Measurements from ENCODE around the gene ZNF396.
A peak's percentile ranks its signal among the peaks of the same experiment; 100 is the strongest.

ZNF396 gene

GRCh38 chr18:35376742-35377695 is at the start of gene ZNF396:
Gene ZNF396 (minus strand): TSS chr18:35377337. CDS start chr18:35374292, 3,045 bp downstream.
- peak; percentile 60 for DNase-seq

GRCh38 chr18:35426786-35427185 is 49.6 kb upstream of the ZNF396 start:
- no peak for DNase-seq

- DNase-seq: no peak
Measured at GRCh38 chr18:35424356-35424755, 47.2 kb upstream of the ZNF396 start.

GRCh38 chr18:35422237-35422636 is 45.1 kb upstream of the ZNF396 start:
- DNase-seq: no peak

GRCh38 chr18:35418610-35419009 is 41.5 kb upstream of the ZNF396 start:
- DNase-seq: no peak

- DNase-seq: no peak
Measured at GRCh38 chr18:35417223-35417622, 40.1 kb upstream of the ZNF396 start.

GRCh38 chr18:35415511-35416073 is 38.5 kb upstream of the ZNF396 start:
- peak; percentile 2 for DNase-seq

- DNase-seq: no peak
Measured at GRCh38 chr18:35413163-35413511, 36.0 kb upstream of the ZNF396 start.

GRCh38 chr18:35411625-35412351 is 34.7 kb upstream of the ZNF396 start:
- DNase-seq: no peak

- DNase-seq: no peak
Measured at GRCh38 chr18:35410561-35410960, 33.4 kb upstream of the ZNF396 start.

DNA sequence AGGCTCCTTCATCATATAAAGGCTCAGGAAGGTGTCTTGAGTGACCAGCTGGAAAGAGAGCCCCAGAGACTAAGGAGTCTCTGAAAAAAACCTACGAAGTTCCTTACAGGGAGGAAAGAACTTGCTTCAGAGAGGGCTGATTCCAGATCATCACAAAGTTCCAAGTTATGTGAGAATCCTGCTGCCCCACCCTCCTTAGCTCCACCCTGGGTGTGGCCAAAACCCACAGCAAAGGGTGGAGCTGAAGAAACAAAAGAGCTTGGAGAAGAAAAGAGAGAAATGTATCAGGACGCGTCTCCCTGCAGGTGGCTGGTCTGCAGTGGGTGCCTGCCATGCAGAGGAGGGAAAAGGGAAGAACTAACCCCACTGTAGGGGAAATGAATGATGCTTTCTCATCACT is 32.8 kb upstream of the ZNF396 start:
- DNase-seq: no peak

DNA sequence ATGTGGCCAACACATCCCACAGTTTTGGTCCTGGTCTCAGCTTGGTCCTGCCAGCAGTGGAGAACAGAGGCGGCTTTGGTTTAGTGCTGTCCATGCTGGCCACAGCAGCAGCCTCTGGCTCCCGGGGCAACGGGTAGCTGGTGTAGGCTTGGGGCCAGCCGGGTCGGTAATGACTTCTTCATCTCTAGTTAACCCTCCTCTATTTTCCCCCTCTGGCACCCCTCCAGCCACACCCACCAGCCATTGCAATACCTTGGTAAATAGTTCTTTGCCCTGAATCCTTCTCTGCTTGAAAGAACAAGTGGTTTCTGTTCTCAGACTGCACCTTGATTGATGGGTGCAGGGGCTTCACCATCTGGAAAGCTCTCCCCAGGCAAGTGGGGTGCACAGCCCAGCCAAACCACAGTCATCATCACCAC is 31.7 kb upstream of the ZNF396 start:
- DNase-seq: no peak

- DNase-seq: peak; percentile 70
Measured at GRCh38 chr18:35407871-35408481, 30.8 kb upstream of the ZNF396 start.

- no peak for DNase-seq
Measured at GRCh38 chr18:35406666-35407065, 29.5 kb upstream of the ZNF396 start.

DNA sequence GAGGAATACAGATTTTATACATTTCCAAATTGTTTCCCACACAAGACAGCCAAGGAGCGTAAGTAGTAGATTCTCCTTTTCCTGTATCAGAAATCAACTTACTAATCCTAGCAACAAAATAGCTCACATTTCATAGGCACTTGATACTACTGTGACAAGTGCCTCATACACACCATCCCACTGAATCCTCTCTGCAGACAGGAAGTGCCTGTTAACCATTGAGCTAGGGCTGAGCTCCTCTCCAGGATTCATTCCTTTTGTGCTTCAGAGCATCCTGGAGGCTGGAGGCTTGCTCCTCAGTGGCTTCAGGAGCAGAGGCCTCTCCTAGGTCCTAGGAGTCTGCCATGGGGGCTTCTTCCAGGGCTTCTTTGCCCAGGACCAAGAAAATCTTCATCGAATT is 20.8 kb upstream of the ZNF396 start:
- no peak for DNase-seq

DNA sequence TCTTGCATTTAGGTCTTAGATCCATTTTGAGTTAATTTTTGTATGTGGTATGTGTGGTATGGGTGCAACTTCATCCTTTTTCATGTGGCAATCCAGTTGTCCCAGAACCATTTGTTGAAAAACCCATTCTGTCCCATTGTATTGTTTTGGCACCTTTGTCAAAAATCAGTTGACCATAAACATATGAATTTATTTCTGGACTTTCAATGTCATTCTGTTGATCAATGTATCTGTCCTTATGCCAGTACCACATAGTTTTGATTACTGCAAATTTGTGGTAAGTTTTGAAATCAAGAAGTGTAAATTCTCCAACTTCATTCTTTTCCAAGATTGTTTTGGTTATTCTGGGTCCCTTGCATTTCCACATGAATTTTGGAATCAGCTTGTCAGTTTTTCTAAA is 16.6 kb upstream of the ZNF396 start:
- DNase-seq: no peak

DNA sequence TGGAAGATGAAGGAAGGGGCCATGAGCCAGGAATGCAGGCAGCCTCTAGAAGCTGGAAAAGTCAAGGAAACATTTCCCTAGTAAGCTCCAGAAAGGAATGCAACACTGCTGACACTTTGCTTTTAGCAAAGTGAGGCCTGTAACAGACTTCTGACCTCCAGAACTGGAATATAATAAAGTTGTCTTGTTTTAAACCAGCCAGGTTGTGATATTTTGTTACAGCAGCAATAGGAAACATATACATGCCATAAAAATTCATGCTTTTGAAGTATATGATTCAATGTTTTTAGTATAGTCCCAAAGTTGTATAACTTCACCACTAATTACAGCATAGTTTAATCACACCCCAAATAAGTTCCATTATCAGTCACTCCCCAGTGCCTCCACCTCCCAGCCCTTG is 15.2 kb upstream of the ZNF396 start:
- DNase-seq: no peak

DNA sequence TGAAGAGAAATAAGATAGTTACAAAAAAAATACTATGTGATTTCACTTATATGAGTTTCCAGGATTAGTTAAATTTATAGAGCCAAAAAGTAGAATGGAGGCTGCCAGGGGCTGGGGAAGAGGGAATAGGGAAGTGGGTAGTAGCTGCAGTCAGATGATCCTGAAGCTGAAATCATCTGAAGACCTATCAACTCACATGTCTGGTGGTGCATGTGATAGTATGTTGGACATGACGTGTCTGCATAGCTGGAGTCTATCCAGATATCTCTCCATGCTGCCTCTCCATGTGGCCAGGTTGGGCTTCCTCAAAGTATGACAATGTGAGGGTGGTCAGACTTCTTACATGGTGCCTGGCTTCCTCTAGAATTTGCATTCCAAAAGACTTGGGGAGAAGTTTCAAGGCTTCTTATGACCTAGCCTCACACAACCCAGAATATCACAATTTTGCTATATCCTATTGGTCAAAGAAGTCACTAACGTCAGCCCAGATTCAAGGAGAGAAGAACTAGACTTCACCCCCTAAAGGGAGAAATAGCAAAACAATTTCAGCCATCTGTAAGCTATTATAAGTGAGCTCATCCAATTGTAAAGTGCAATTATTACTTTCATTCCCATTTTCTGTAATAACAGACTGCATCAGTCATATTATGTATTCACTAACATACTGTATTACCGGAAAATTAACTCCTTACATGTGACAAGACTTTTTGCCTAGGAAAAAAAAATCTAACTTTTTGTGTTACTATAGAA is 14.0 kb upstream of the ZNF396 start:
- no peak for DNase-seq

DNA sequence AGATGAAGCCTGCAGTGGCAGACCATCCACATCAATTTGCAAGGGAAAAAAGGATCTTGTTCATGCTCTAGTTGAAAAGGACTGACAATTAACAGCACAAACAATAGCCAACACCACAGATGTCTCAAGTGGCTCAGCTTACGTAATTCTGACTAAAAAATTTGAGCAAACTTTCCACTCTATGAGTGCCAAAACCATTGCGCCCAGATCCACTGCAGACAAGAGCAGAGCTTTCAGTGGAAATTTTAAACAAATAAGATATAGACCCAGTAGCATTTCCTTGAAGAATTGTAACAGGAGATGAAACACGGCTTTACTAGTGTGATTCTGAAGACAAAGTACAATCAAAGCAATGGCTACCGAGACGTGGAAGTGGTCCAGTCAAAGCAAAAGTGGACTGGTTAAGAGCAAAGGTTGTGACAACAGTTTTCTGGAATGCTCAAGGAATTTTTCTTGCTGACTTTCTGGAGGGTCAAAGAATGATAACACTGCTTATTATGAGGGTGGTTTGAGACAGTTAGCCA is 12.0 kb upstream of the ZNF396 start:
- no peak for DNase-seq

- peak; percentile 10 for DNase-seq
Measured at GRCh38 chr18:35387152-35387571, 10.0 kb upstream of the ZNF396 start.

DNA sequence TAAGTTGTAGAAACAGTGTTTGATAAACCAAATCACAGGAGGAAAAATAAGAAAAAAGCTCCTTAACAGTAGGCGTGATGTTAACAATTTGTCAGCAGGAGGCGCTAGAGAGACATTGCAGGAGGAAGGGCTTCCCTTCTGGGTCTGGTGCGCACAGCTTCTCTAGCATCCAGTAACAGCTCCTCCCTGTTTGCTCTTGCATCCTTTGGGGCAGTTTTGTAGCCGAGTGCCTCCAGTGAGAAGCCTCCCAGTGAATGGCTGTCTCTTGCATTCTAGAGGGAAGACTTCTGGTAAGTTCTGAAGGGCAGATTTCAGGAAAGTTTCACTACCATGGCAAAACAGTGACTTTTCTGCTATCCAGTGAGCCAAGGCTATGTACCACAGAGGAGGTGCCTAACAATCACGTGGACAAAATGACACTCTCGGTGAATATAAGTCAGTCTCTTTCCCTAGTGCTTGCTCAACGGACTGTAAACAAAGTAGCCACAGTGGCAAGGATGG is 9.5 kb upstream of the ZNF396 start:
- DNase-seq: peak; percentile 76

DNA sequence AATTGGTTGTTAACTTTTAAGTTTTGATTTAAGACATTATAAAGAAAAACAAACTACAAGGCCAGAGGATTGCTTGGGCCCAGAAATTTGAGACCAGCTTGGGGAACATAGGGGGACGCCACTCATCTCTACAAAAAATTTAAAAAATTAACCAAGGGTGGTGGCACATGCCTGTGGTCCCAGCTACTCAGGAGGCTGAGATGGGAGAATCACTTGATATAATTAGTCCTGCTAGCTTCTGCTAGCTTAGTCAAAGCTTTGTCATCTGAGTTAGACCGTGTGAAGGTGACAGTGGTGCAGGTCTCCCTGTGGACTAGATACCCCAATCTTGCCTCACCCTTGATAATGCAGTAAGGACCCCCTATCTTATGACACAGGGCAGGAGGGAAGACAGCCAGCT is 6.0 kb upstream of the ZNF396 start:
- DNase-seq: no peak

Data from CD4-positive, alpha-beta T cell treated with Interleukin-4 for 4 hours (primary cell).